Tibial nerve (tissue), 4 donors: ENCODE results near the gene DPEP2NB. TPM values are rescaled to one million over a fixed set of nuclear protein-coding genes. Genes with fewer than 3 reads are reported as not detected.
"Not testable (repeated sequence)": the region's sequence is repeated elsewhere in the genome, so short reads cannot be mapped to it uniquely, and the experiment has no call there.

ENCODE experiments used
- DNase-seq, 2 donors: peaks; one replicate each; pipeline ENCODE4 v3.0.0-alpha.2; 2019; ENCODE audit warnings: low spot score in 2 of 2
- H3K27ac ChIP-seq, 4 donors: fragments of 200-600 bp; sonication (generic) in 3 of 4; one replicate each; pipeline ENCODE4 v1.5.1; 2017 to 2019; ENCODE audit warnings: mild to moderate bottlenecking in 1 of 4
- H3K27me3 ChIP-seq, 2 donors: fragments of 200-600 bp; sonication (generic) in 1 of 2; one replicate each; pipeline versions ENCODE4 v1.5.1 to v1.6.0; 2017 to 2019
- H3K36me3 ChIP-seq, 3 donors: fragments of 200-600 bp; sonication (generic); one replicate each; pipeline ENCODE4 v1.5.1; 2018 to 2019
- H3K4me1 ChIP-seq, 4 donors: fragments of 200-600 bp; sonication (generic) in 3 of 4; one replicate each; pipeline ENCODE4 v1.5.1; 2017 to 2019
- H3K4me3 ChIP-seq, 4 donors: fragments of 200-600 bp; sonication (generic) in 3 of 4; one replicate each; pipeline ENCODE4 v1.5.1; 2017 to 2019; ENCODE audit warnings: mild to moderate bottlenecking in 1 of 4, moderate library complexity in 1 of 4
- H3K9me3 ChIP-seq, 4 donors: fragments of 200-600 bp; sonication (generic) in 3 of 4; one replicate each; pipeline ENCODE4 v1.5.1; 2017 to 2019
- EP300 ChIP-seq, 2 donors: sonication (generic); formaldehyde crosslinking; IDR thresholded peaks; one replicate each; pipeline ENCODE4 v1.6.1; 2017; ENCODE audit warnings: antibody characterized with exemption in 2 of 2, mild to moderate bottlenecking in 1 of 2
- POLR2A ChIP-seq, 2 donors: fragments of 450-650 bp; IDR thresholded peaks; one replicate each; pipeline ENCODE4 v1.6.1; 2017; ENCODE audit warnings: antibody characterized with exemption in 2 of 2, mild to moderate bottlenecking in 2 of 2, moderate library complexity in 2 of 2
- WGBS, 2 donors: methylation state at CpG; one replicate each; pipeline ENCODE4 v1.1.5; 2018; 5-methylcytosine and 5-hydroxymethylcytosine counted together
- total RNA-seq, 4 donors: library from RNA; depleted of rRNA; stranded (reverse); fragments of >200 nt; gene quantifications; one replicate each; pipeline ENCODE4 v1.1.0, GENCODE V29; 2016
- TF ChIP-seq, protein P1 (sequence below), 5 experiments: fragments of 200-600 bp in 3 of 5; fragments of 450-650 bp in 2 of 5; sonication (generic) in 3 of 5; IDR thresholded peaks; one replicate each; pipeline ENCODE4 v1.5.1; 2016 to 2019; ENCODE audit warnings: antibody characterized with exemption in 5 of 5, mild to moderate bottlenecking in 3 of 5, moderate library complexity in 2 of 5

Gene DPEP2NB
- total RNA-seq, 4 donors from 2014 or later, result not detected

GRCh38 chr16:67995423-67995822 is 20.3 kb downstream of the DPEP2NB start:
- no peaks in the 10 kb centered on the region for H3K36me3 ChIP-seq
- no peaks in the 10 kb centered on the region for H3K27me3 ChIP-seq
- peaks cover 0 to 21% (median 10%) of the 10 kb centered on the region in 4 donors for H3K4me1 ChIP-seq
- WGBS, 2 donors, result 70 to 72% methylated on average over 5 of the region's 5 CpGs
- no peak for TF ChIP-seq POLR2A (IDR thresholded peaks at IDR 0.05)
- TF ChIP-seq, protein P1, sequence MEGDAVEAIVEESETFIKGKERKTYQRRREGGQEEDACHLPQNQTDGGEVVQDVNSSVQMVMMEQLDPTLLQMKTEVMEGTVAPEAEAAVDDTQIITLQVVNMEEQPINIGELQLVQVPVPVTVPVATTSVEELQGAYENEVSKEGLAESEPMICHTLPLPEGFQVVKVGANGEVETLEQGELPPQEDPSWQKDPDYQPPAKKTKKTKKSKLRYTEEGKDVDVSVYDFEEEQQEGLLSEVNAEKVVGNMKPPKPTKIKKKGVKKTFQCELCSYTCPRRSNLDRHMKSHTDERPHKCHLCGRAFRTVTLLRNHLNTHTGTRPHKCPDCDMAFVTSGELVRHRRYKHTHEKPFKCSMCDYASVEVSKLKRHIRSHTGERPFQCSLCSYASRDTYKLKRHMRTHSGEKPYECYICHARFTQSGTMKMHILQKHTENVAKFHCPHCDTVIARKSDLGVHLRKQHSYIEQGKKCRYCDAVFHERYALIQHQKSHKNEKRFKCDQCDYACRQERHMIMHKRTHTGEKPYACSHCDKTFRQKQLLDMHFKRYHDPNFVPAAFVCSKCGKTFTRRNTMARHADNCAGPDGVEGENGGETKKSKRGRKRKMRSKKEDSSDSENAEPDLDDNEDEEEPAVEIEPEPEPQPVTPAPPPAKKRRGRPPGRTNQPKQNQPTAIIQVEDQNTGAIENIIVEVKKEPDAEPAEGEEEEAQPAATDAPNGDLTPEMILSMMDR (IDR thresholded peaks at IDR 0.05), result no peak
- TF ChIP-seq EP300 (IDR thresholded peaks at IDR 0.05), result no peak
- H3K9me3 ChIP-seq, result no peaks in the 10 kb centered on the region
- H3K27ac ChIP-seq, result no peak overlapping the region
- DNase-seq, result no peak
- no peak overlapping the region for H3K4me3 ChIP-seq

GRCh38 chr16:67994040-67994408 is 21.7 kb downstream of the DPEP2NB start:
- not testable (repeated sequence) for H3K27me3 ChIP-seq, DNase-seq, H3K9me3 ChIP-seq, H3K36me3 ChIP-seq
- H3K27ac ChIP-seq, result peak overlapping the region in 3 of 4 donors; percentile 69 to 80 (median 77)
- WGBS, 2 donors, result 55 to 90% methylated on average over 2 of the region's 6 CpGs
- H3K4me1 ChIP-seq, result peaks cover 0 to 15% (median 6%) of the 10 kb centered on the region in 4 donors
- H3K4me3 ChIP-seq, result peak overlapping the region in 1 of 4 donors; percentile 38

- Histone ChIP-seq H3K4me1 (peaks cover 0 to 15% (median 6%) of the 10 kb centered on the region in 4 donors), H3K4me3 (peak overlapping the region; percentile 20 to 46 (median 42)), H3K27me3 (no peaks in the 10 kb centered on the region), H3K36me3 (no peaks in the 10 kb centered on the region), H3K27ac (peak overlapping the region; percentile 57 to 80 (median 73)), H3K9me3 (no peaks in the 10 kb centered on the region)
- TF ChIP-seq, protein P1 (IDR thresholded peaks at IDR 0.05), result peak; percentile 98 to 99 (median 99)
- TF ChIP-seq EP300 (IDR thresholded peaks at IDR 0.05) (peak in 1 of 2 donors; percentile 42), POLR2A (IDR thresholded peaks at IDR 0.05) (peak in 1 of 2 donors; percentile 20)
- peak; percentile 54 for DNase-seq
- WGBS, 2 donors, result 11 to 17% methylated on average over 22 to 34 of the region's 39 CpGs
Observed at GRCh38 chr16:67993207-67994039, 22.3 kb downstream of the DPEP2NB start.

DNA sequence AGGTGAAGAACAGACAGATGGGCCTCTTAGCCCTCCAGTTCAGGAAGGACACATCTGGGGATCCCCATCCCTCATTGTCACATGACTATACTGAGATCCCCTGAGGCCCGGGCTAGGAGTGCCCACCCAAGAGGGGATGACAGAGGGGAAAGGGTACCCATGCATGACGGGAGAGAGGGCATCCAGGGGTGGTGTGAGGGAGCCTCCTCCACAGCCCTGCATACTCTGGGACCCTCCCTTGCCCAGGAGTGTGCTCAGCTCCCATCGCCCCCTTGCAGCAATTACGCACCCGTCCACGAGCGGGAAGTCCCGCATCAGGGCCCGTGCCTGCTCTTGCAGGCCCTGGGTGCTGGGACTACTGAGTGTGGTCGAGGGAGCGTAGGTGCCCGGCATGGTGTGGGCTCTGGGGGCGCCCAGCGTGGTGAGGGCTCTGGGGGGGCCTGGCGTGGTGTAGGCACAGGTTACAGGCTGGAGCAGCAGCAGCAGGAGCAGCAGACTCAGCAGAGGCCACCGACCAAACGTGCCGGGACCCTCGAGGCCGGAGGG is 23.0 kb downstream of the DPEP2NB start:
- Histone ChIP-seq H3K4me3 (peak overlapping the region in 3 of 4 donors; percentile 20 to 46 (median 38)), H3K27me3 (no peaks in the 10 kb centered on the region), H3K27ac (peak overlapping the region in 2 of 4 donors; percentile 77 to 80), H3K4me1 (peaks cover 0 to 15% (median 6%) of the 10 kb centered on the region in 4 donors), H3K36me3 (no peaks in the 10 kb centered on the region), H3K9me3 (no peaks in the 10 kb centered on the region)
- TF ChIP-seq EP300 (IDR thresholded peaks at IDR 0.05) (no peak), POLR2A (IDR thresholded peaks at IDR 0.05) (no peak)
- TF ChIP-seq, protein P1 (IDR thresholded peaks at IDR 0.05), result no peak
- WGBS, 2 donors, result 74 to 80% methylated on average over 12 to 17 of the region's 20 CpGs
- DNase-seq, result no peak

GRCh38 chr16:67990018-67990386 is 25.7 kb downstream of the DPEP2NB start:
- H3K27me3 ChIP-seq, result no peaks in the 10 kb centered on the region
- TF ChIP-seq EP300 (IDR thresholded peaks at IDR 0.05) (no peak), POLR2A (IDR thresholded peaks at IDR 0.05) (no peak)
- TF ChIP-seq, protein P1 (IDR thresholded peaks at IDR 0.05), result no peak
- H3K4me1 ChIP-seq, result peaks cover 0 to 15% (median 6%) of the 10 kb centered on the region in 4 donors
- WGBS, 2 donors, result 70 to 77% methylated on average over 6 of the region's 6 CpGs
- no peaks in the 10 kb centered on the region for H3K36me3 ChIP-seq
- DNase-seq, result no peak
- no peaks in the 10 kb centered on the region for H3K9me3 ChIP-seq
- no peak overlapping the region for H3K4me3 ChIP-seq
- no peak overlapping the region for H3K27ac ChIP-seq
